HEK293 (cell line): Measurements from ENCODE around the gene TAPBP.
A peak's percentile ranks its signal among the peaks of the same experiment; 100 is the strongest.

Experiments
- AEBP2 ChIP-seq: fragments of 450-650 bp; formaldehyde crosslinking; IDR thresholded peaks from 2 replicates; pipeline ENCODE4 v1.5.1; 2016; ENCODE audit warnings: missing biosample characterization, missing genetic modification characterization, borderline replicate concordance
- GLI2 ChIP-seq: fragments of 450-650 bp; formaldehyde crosslinking; IDR thresholded peaks from 2 replicates; pipeline ENCODE4; 2017; ENCODE audit warnings: missing biosample characterization, missing genetic modification characterization, low read depth, borderline replicate concordance
- GLI4 ChIP-seq: fragments of 450-650 bp; formaldehyde crosslinking; IDR thresholded peaks from 2 replicates; pipeline ENCODE4 v1.5.1; 2016; ENCODE audit warnings: missing biosample characterization, missing genetic modification characterization
- HOXC10 ChIP-seq: sonication (generic); formaldehyde crosslinking; IDR thresholded peaks from 2 replicates; pipeline ENCODE4 v1.8.1; 2023; ENCODE audit warnings: mild to moderate bottlenecking, missing genetic modification reagents
- KLF8 ChIP-seq: fragments of 450-650 bp; formaldehyde crosslinking; IDR thresholded peaks from 2 replicates; pipeline ENCODE4 v1.5.1; 2016; ENCODE audit warnings: missing biosample characterization, missing genetic modification characterization
- MZF1 ChIP-seq: fragments of 450-650 bp; formaldehyde crosslinking; IDR thresholded peaks from 2 replicates; pipeline ENCODE4 v1.5.1; 2017; ENCODE audit warnings: missing biosample characterization, missing genetic modification characterization, borderline replicate concordance
- PRDM2 ChIP-seq: fragments of 450-650 bp; formaldehyde crosslinking; IDR thresholded peaks from 2 replicates; pipeline ENCODE4 v1.5.1; 2016; ENCODE audit warnings: missing biosample characterization, missing genetic modification characterization, borderline replicate concordance
- SP7 ChIP-seq: fragments of 450-650 bp; formaldehyde crosslinking; IDR thresholded peaks from 2 replicates; pipeline ENCODE4 v1.5.1; 2016; ENCODE audit warnings: missing biosample characterization, missing genetic modification characterization
- TCF7L2 ChIP-seq: IDR thresholded peaks from 2 replicates; pipeline ENCODE4 v1.6.1; 2011; ENCODE audit warnings: low read depth, mild to moderate bottlenecking, inconsistent platforms, low read length, moderate library complexity, borderline replicate concordance
- ZBTB17 ChIP-seq: fragments of 450-650 bp; formaldehyde crosslinking; IDR thresholded peaks from 2 replicates; pipeline ENCODE4 v1.5.1; 2016; ENCODE audit warnings: missing biosample characterization, missing genetic modification characterization
- ZBTB26 ChIP-seq: fragments of 450-650 bp; formaldehyde crosslinking; optimal IDR thresholded peaks from 2 replicates; pipeline ENCODE3; 2016; ENCODE audit warnings: missing biosample characterization, mild to moderate bottlenecking, missing genetic modification characterization
- ZIC2 ChIP-seq: fragments of 450-650 bp; formaldehyde crosslinking; IDR thresholded peaks from 2 replicates; pipeline ENCODE4 v1.5.1; 2016; ENCODE audit warnings: missing biosample characterization, missing genetic modification characterization
- ZNF175 ChIP-seq: fragments of 450-650 bp; formaldehyde crosslinking; IDR thresholded peaks from 2 replicates; pipeline ENCODE4 v1.5.1; 2016; ENCODE audit warnings: missing biosample characterization, missing genetic modification characterization
- ZNF239 ChIP-seq: fragments of 450-650 bp; formaldehyde crosslinking; IDR thresholded peaks from 2 replicates; pipeline ENCODE4 v1.5.1; 2016; ENCODE audit warnings: missing biosample characterization, missing genetic modification characterization
- ZNF366 ChIP-seq: fragments of 450-650 bp; formaldehyde crosslinking; conservative IDR thresholded peaks from 2 replicates; pipeline ENCODE4 v1.5.1; 2016; ENCODE audit warnings: missing biosample characterization, missing genetic modification characterization
- ZNF561 ChIP-seq: fragments of 450-650 bp; IDR thresholded peaks from 2 replicates; pipeline ENCODE4 v1.5.1; 2018; ENCODE audit warnings: missing biosample characterization, missing genetic modification characterization, borderline replicate concordance
- ZNF629 ChIP-seq: fragments of 450-650 bp; formaldehyde crosslinking; IDR thresholded peaks from 2 replicates; pipeline ENCODE4 v1.5.1; 2017; ENCODE audit warnings: missing biosample characterization, missing genetic modification characterization
- ZNF701 ChIP-seq: fragments of 450-650 bp; formaldehyde crosslinking; IDR thresholded peaks from 2 replicates; pipeline ENCODE4 v1.5.1; 2016; ENCODE audit warnings: missing biosample characterization, missing genetic modification characterization
- ZNF76 ChIP-seq: fragments of 450-650 bp; formaldehyde crosslinking; IDR thresholded peaks from 2 replicates; pipeline ENCODE4; 2016; ENCODE audit warnings: low read depth, missing biosample characterization, missing genetic modification characterization, borderline replicate concordance
- ZSCAN30 ChIP-seq: fragments of 450-650 bp; IDR thresholded peaks from 2 replicates; pipeline ENCODE4 v1.5.1; 2018; ENCODE audit warnings: missing biosample characterization, mild to moderate bottlenecking, missing genetic modification characterization, moderate library complexity
- ZSCAN5A ChIP-seq: fragments of 450-650 bp; formaldehyde crosslinking; IDR thresholded peaks from 2 replicates; pipeline ENCODE4 v1.5.1; 2016; ENCODE audit warnings: missing biosample characterization, missing genetic modification characterization
- TF ChIP-seq, protein P1 (sequence below): fragments of 450-650 bp; formaldehyde crosslinking; IDR thresholded peaks from 2 replicates; pipeline ENCODE4 v1.5.1; 2017; ENCODE audit warnings: missing biosample characterization, missing genetic modification characterization
- TF ChIP-seq, protein P2 (sequence below): fragments of 450-650 bp; formaldehyde crosslinking; conservative IDR thresholded peaks from 2 replicates; pipeline ENCODE4 v1.5.1; 2016; ENCODE audit warnings: low read depth, missing biosample characterization, missing genetic modification characterization

TAPBP gene

GRCh38 chr6:33299237-33299944, 14.5 kb downstream of the TAPBP start (continued):
- TF ChIP-seq GLI2 (tag by site-specific recombination) (no peak), AEBP2 (tag by site-specific recombination) (no peak), ZNF629 (peak; percentile 71), ZBTB17 (tag by site-specific recombination) (peak; percentile 99), ZNF701 (tag by site-specific recombination) (no peak; the same call in 1 of the 2 replicates), ZNF76 (tag by site-specific recombination) (peak; percentile 53), HOXC10 (peak; percentile 86), ZNF561 (peak; percentile 89; the same call in 1 of the 2 replicates), SP7 (tag by site-specific recombination) (peak; percentile 76), ZNF175 (tag by site-specific recombination) (no peak), PRDM2 (tag by site-specific recombination) (no peak), ZNF366 (tag by site-specific recombination) (peak; percentile 85), MZF1 (tag by site-specific recombination) (peak; percentile 64; the same call in 1 of the 2 replicates), GLI4 (no peak), ZBTB26 (tag by site-specific recombination) (peak; percentile 35), ZSCAN30 (tag by site-specific recombination) (peak; percentile 72), TCF7L2 (no peak), ZSCAN5A (tag by site-specific recombination) (0 out of 2 replicates have a peak, but pooled peaks have one; percentile 45), ZNF239 (no peak), ZIC2 (peak; percentile 45), KLF8 (peak; percentile 82)
- TF ChIP-seq, protein P1, sequence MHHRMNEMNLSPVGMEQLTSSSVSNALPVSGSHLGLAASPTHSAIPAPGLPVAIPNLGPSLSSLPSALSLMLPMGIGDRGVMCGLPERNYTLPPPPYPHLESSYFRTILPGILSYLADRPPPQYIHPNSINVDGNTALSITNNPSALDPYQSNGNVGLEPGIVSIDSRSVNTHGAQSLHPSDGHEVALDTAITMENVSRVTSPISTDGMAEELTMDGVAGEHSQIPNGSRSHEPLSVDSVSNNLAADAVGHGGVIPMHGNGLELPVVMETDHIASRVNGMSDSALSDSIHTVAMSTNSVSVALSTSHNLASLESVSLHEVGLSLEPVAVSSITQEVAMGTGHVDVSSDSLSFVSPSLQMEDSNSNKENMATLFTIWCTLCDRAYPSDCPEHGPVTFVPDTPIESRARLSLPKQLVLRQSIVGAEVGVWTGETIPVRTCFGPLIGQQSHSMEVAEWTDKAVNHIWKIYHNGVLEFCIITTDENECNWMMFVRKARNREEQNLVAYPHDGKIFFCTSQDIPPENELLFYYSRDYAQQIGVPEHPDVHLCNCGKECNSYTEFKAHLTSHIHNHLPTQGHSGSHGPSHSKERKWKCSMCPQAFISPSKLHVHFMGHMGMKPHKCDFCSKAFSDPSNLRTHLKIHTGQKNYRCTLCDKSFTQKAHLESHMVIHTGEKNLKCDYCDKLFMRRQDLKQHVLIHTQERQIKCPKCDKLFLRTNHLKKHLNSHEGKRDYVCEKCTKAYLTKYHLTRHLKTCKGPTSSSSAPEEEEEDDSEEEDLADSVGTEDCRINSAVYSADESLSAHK (tag by site-specific recombination) = peak; percentile 34; the same call in 1 of the 2 replicates
- TF ChIP-seq, protein P2, sequence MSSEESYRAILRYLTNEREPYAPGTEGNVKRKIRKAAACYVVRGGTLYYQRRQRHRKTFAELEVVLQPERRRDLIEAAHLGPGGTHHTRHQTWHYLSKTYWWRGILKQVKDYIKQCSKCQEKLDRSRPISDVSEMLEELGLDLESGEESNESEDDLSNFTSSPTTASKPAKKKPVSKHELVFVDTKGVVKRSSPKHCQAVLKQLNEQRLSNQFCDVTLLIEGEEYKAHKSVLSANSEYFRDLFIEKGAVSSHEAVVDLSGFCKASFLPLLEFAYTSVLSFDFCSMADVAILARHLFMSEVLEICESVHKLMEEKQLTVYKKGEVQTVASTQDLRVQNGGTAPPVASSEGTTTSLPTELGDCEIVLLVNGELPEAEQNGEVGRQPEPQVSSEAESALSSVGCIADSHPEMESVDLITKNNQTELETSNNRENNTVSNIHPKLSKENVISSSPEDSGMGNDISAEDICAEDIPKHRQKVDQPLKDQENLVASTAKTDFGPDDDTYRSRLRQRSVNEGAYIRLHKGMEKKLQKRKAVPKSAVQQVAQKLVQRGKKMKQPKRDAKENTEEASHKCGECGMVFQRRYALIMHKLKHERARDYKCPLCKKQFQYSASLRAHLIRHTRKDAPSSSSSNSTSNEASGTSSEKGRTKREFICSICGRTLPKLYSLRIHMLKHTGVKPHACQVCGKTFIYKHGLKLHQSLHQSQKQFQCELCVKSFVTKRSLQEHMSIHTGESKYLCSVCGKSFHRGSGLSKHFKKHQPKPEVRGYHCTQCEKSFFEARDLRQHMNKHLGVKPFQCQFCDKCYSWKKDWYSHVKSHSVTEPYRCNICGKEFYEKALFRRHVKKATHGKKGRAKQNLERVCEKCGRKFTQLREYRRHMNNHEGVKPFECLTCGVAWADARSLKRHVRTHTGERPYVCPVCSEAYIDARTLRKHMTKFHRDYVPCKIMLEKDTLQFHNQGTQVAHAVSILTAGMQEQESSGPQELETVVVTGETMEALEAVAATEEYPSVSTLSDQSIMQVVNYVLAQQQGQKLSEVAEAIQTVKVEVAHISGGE (tag by site-specific recombination) = peak; percentile 86
